K562 (cell line): Measurements from ENCODE around the gene PTBP3. TPM values are rescaled to one million over a fixed set of nuclear protein-coding genes. Genes with fewer than 3 reads are reported as not detected.

Experiments used
- ATAC-seq: fragments of 200-7000 bp; cut with Tn5 transposase; 3 replicates; pipeline ENCODE4 v1.9.1; 2020; ENCODE audit warnings: moderate library complexity
- BruUV-seq: library from RNA; stranded (reverse); fragments of 400-500 nt; replicated peaks from 2 replicates; lab custom pipeline; 2021; lab: Mats Ljungman, UMichigan
- CTCF ChIA-PET: fragments of 300-600 bp; formaldehyde crosslinking; extraction: SDS; loops from one replicate; lab custom pipeline; 2021; ENCODE audit warnings: low intra/inter-chr PET ratio; lab: Yijun Ruan, JAX
- POLR2A ChIA-PET: fragments of 300-600, 350-650 bp; sonication (Branson Sonifier 250); formaldehyde crosslinking; extraction: SDS; loops from one replicate; lab custom pipeline; 2021; ENCODE audit warnings: antibody characterized with exemption, inconsistent platforms; lab: Yijun Ruan, JAX
- DNase-seq, 4 experiments: peaks; one replicate each; pipeline versions ENCODE4 v3.0.0 to v3.0.0-alpha.2; 2011 to 2018; ENCODE audit warnings: low spot score in 3 of 4, mixed read lengths in 3 of 4; ENCODE audit errors: extremely low read depth in 1 of 4
- FAIRE-seq: peaks from 2 replicates; lab custom pipeline; 2011; peaks lifted over from hg19 to GRCh38; lab: Jason Lieb, UNC
- H2AFZ ChIP-seq: 2 replicates; pipeline ENCODE4 v1.6.0; 2011; ENCODE audit warnings: low read depth, low read length, control low read depth, inconsistent platforms
- H3K27ac ChIP-seq: fragments of 200-600 bp; 3 replicates; pipeline ENCODE4 v1.8.0; 2011; ENCODE audit warnings: low read depth, mild to moderate bottlenecking, control low read depth, inconsistent platforms, low read length, moderate library complexity, mixed read lengths; ENCODE audit errors: extremely low read depth
- H3K27me3 ChIP-seq, 2 experiments: fragments of 300-600 bp in 1 of 2; 2 replicates in 1 of 2; 3 replicates in 1 of 2; pipeline versions ENCODE4 v1.6.0 to v1.8.0; 2011; ENCODE audit warnings: inconsistent platforms in 2 of 2, low read length in 2 of 2, mild to moderate bottlenecking in 1 of 2, mixed read lengths in 1 of 2, moderate library complexity in 1 of 2; ENCODE audit not compliant: control insufficient read depth in 2 of 2, insufficient read depth in 2 of 2
- H3K36me3 ChIP-seq: fragments of 300-600 bp; 3 replicates; pipeline ENCODE4 v1.8.0; 2011; ENCODE audit warnings: mild to moderate bottlenecking, low read length, inconsistent platforms; ENCODE audit not compliant: control insufficient read depth, insufficient read depth
- H3K4me1 ChIP-seq, 2 experiments: fragments of 200-600 bp in 1 of 2; replicated peaks in 1 of 2; 2 replicates in 1 of 2; 3 replicates in 1 of 2; pipeline versions ENCODE4 v1.5.1 to v1.8.0; 2011; ENCODE audit warnings: inconsistent platforms in 2 of 2, low read length in 2 of 2, mild to moderate bottlenecking in 1 of 2, mixed read lengths in 1 of 2, moderate library complexity in 1 of 2; ENCODE audit not compliant: control insufficient read depth in 2 of 2, insufficient read depth in 2 of 2
- H3K4me2 ChIP-seq: 2 replicates; pipeline ENCODE4 v1.6.1; 2011; ENCODE audit warnings: low read length, control low read depth, inconsistent platforms, mixed read lengths; ENCODE audit not compliant: insufficient read depth
- H3K4me3 ChIP-seq: fragments of 200-600 bp; sonication (generic), shearing (Covaris generic); 2 replicates; pipeline ENCODE4 v1.5.1; 2016; ENCODE audit warnings: control low read depth, inconsistent platforms
- H3K79me2 ChIP-seq: fragments of 200-600 bp; 3 replicates; pipeline ENCODE4 v1.8.0; 2011; ENCODE audit warnings: low read length, inconsistent platforms; ENCODE audit not compliant: control insufficient read depth, insufficient read depth
- H3K9ac ChIP-seq, 2 experiments: 2 replicates each; pipeline versions ENCODE4 v1.6.0 to v1.6.1; 2011; ENCODE audit warnings: low read depth in 2 of 2, low read length in 2 of 2, control low read depth in 1 of 2, inconsistent platforms in 1 of 2, mild to moderate bottlenecking in 1 of 2, mixed read lengths in 1 of 2; ENCODE audit not compliant: insufficient read depth in 1 of 2
- H3K9me1 ChIP-seq: one replicate; pipeline ENCODE4 v1.6.0; 2011; ENCODE audit warnings: inconsistent platforms, mild to moderate bottlenecking, low read length, moderate library complexity; ENCODE audit not compliant: control insufficient read depth, insufficient read depth
- H3K9me3 ChIP-seq: replicated peaks from 2 replicates; pipeline ENCODE4 v1.5.1; 2011; ENCODE audit warnings: low read depth, low read length, inconsistent platforms; ENCODE audit not compliant: control insufficient read depth, insufficient read depth
- H4K20me1 ChIP-seq: replicated peaks from 2 replicates; pipeline ENCODE4 v1.6.1; 2011; ENCODE audit warnings: low read length, inconsistent platforms, mixed read lengths; ENCODE audit not compliant: control insufficient read depth, insufficient read depth
- KLF13 ChIP-seq: fragments of 450-650 bp; IDR thresholded peaks from 2 replicates; pipeline ENCODE4 v1.6.1; 2016; ENCODE audit warnings: missing genetic modification characterization, low read depth, mild to moderate bottlenecking, missing compliant biosample characterization, moderate library complexity, borderline replicate concordance
- KLF16 ChIP-seq: IDR thresholded peaks from 2 replicates; pipeline ENCODE4 v1.6.1; 2016; ENCODE audit warnings: antibody characterized with exemption
- LEF1 ChIP-seq: fragments of 450-650 bp; IDR thresholded peaks from 2 replicates; pipeline ENCODE4 v1.6.1; 2016; ENCODE audit warnings: mild to moderate bottlenecking
- MEIS2 ChIP-seq: fragments of 450-650 bp; IDR thresholded peaks from 2 replicates; pipeline ENCODE4 v1.6.1; 2014; ENCODE audit warnings: mild to moderate bottlenecking; ENCODE audit not compliant: partially characterized antibody
- RFX7 ChIP-seq: fragments of 250-450 bp; sonication (Bioruptor Pico); IDR thresholded peaks from 2 replicates; pipeline ENCODE4 v1.5.1; 2021; ENCODE audit warnings: mild to moderate bottlenecking
- SIN3B ChIP-seq: fragments of 450-650 bp; IDR thresholded peaks from 2 replicates; pipeline ENCODE4 v1.6.1; 2017; ENCODE audit warnings: low read depth, mild to moderate bottlenecking, moderate library complexity
- TEAD2 ChIP-seq: fragments of 450-650 bp; IDR thresholded peaks from 2 replicates; pipeline ENCODE4 v1.6.1; 2016; ENCODE audit warnings: missing genetic modification characterization, control low read depth, missing compliant biosample characterization
- WGBS: fragments of 100-300 bp; shearing (Covaris generic); methylation state at CpG from one replicate; pipeline ENCODE4 v1.1.6; 2016; ENCODE audit warnings: low coverage, mixed read lengths; ENCODE audit not compliant: insufficient coverage; ENCODE audit errors: missing lambda C conversion rate; 5-methylcytosine and 5-hydroxymethylcytosine counted together
- in situ Hi-C: fragments of 300-500 bp; cut with MboI; formaldehyde crosslinking; loops from 4 replicates; pipeline ENCODE4 v1.15.0; 2018; ENCODE audit warnings: inconsistent platforms, mixed read lengths
- intact Hi-C: fragments of 100-400 bp; cut with micrococcal nuclease; formaldehyde crosslinking; loops from 2 replicates; pipeline ENCODE4 v1.14.2; 2022
- polyA plus RNA-seq, 8 experiments: library from polyadenylated mRNA; depleted of rRNA in 4 of 8; stranded (reverse) in 5 of 8; unstranded in 3 of 8; fragments of >200 nt; fragmentation: Nextera tagmentation in 2 of 8; fragmentation: Illumina TruSeq in 1 of 8; extraction: Ambion mirVana in 2 of 8; extraction: Trizol in 1 of 8; gene quantifications; 2 replicates each; pipeline versions ENCODE4 v1.2.1 to v1.2.3, GENCODE V29; 2011 to 2014; ENCODE audit warnings: inconsistent platforms in 1 of 8, missing spikeins in 1 of 8
- total RNA-seq, 7 experiments: library from RNA; depleted of rRNA in 6 of 7; stranded (reverse); fragments of >200 nt in 6 of 7; fragmentation: Illumina TruSeq in 2 of 7; extraction: Trizol in 2 of 7; gene quantifications; 2 replicates each; pipeline versions ENCODE4 v1.2.1 to v1.2.3, GENCODE V29; 2011 to 2021; ENCODE audit warnings: low replicate concordance in 1 of 7
- TF ChIP-seq, protein P1 (sequence below), 2 experiments: fragments of 450-650 bp in 1 of 2; sonication (generic) in 1 of 2; formaldehyde crosslinking in 1 of 2; IDR thresholded peaks in 1 of 2; conservative IDR thresholded peaks in 1 of 2; 2 replicates each; pipeline versions ENCODE4 v1.6.1 to v1.8.1; 2016 to 2023; ENCODE audit warnings: mild to moderate bottlenecking in 2 of 2, moderate library complexity in 2 of 2, inconsistent platforms in 1 of 2, missing genetic modification reagents in 1 of 2
- TF ChIP-seq, protein P2 (sequence below): fragments of 450-650 bp; IDR thresholded peaks from 2 replicates; pipeline ENCODE4 v1.6.1; 2016

Gene PTBP3
- total and polyA plus RNA-seq, 9 of the 15 experiments (the other 6 are each of a cell fraction or from before 2014, with no cell fraction given): 22.4 to 132 (median 68.0) TPM

DNA sequence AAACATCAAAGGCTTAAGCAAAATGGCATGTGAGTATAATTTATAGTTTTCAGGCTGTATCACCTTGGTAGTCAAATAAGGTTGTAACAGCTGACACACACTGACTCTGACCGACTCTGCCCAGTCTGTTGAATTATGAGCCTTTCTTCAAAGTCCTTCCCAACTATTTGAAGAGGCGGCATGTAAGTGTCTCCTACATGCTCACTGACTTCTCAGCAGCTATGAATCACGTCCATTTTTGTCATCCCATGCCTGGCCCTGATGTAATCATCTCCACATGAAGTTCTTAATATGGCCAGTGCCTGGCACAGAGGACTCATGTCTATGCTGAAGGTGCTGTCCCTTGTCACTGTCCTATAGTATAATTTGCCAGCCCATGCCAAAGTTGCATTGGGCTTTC lies 5.1 kb upstream of the PTBP3 start (continued):
- TF ChIP-seq SIN3B (no peak), LEF1 (0 out of 2 replicates have a peak, but pooled peaks have one; percentile 25), RFX7 (CRISPR knock-in tag) (no peak), MEIS2 (peak; percentile 66), TEAD2 (tag) (no peak), KLF13 (tag) (no peak)
- TF ChIP-seq, protein P1, sequence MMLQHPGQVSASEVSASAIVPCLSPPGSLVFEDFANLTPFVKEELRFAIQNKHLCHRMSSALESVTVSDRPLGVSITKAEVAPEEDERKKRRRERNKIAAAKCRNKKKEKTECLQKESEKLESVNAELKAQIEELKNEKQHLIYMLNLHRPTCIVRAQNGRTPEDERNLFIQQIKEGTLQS (IDR thresholded peaks at IDR 0.05): peak; percentile 46
- TF ChIP-seq, protein P1 (CRISPR knock-in tag; conservative IDR thresholded peaks at IDR 0.05): no peak
- TF ChIP-seq, protein P2, sequence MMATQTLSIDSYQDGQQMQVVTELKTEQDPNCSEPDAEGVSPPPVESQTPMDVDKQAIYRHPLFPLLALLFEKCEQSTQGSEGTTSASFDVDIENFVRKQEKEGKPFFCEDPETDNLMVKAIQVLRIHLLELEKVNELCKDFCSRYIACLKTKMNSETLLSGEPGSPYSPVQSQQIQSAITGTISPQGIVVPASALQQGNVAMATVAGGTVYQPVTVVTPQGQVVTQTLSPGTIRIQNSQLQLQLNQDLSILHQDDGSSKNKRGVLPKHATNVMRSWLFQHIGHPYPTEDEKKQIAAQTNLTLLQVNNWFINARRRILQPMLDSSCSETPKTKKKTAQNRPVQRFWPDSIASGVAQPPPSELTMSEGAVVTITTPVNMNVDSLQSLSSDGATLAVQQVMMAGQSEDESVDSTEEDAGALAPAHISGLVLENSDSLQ: peak; percentile 41; the same call in 1 of the 2 replicates

DNA sequence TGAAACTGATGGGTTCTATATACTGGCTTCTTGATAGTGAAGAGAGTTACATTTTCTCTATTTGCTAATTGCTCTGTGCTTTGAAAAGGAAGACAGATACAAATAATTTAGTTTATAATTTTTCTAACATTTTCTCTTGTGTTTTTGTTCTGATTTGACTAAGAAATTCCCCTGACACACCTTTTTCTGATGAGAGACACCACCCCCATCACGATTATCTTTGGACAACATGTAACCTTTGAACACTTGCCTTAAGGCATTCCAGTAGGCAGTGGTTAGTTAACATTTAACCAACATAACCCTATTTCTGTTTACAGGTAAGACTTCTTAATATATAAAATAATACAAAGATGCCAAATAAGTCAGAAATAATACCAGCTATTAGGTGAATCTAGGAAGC lies 4.1 kb upstream of the PTBP3 start:
- intact Hi-C loops (loop anchor here (10.0 kb wide), 2 partner anchors 333 to 443 kb away; partner anchors contain the start of gene UGCG), in situ Hi-C loops (no loop called here)
- Histone ChIP-seq H3K4me1 (peaks cover 2 to 7% of the 10 kb centered on the region in 2 experiments; a peak in 2 of 5 replicates), H3K27me3 (no peaks in the 10 kb centered on the region), H3K79me2 (peaks cover 12% of the 10 kb centered on the region), H4K20me1 (no peaks in the 10 kb centered on the region), H3K4me2 (no peak overlapping the region), H3K9me3 (no peaks in the 10 kb centered on the region), H3K4me3 (no peak overlapping the region), H3K27ac (no peak overlapping the region), H3K9ac (no peak overlapping the region), H3K9me1 (no peaks in the 10 kb centered on the region), H2AFZ (no peak overlapping the region), H3K36me3 (no peaks in the 10 kb centered on the region)
- 0% methylated on average over 1 of the region's 1 CpG for WGBS
- no peak for TF ChIP-seq KLF16
- CTCF ChIA-PET: no interaction called here
- ATAC-seq: no peak
- POLR2A ChIA-PET: interaction anchor here (1.1 to 2.8 kb wide), 2 partner anchors 41 to 207 kb away, joined by 3 to 9 read pairs; partner anchors contain the start of gene HSDL2
- FAIRE-seq: no peak
- no TSS peak for BruUV-seq
- DNase-seq: no peak
